ENCODE data around the gene ATAD3B. TPM values are rescaled to one million over a fixed set of nuclear protein-coding genes. Genes with fewer than 3 reads are reported as not detected.
"Not testable (repeated sequence)": the region's sequence is repeated elsewhere in the genome, so short reads cannot be mapped to it uniquely, and the experiment has no call there.

The ATAD3B gene
- total and polyA plus RNA-seq, 2 experiments from 2014 or later: 11.6 to 20.2 TPM

DNA sequence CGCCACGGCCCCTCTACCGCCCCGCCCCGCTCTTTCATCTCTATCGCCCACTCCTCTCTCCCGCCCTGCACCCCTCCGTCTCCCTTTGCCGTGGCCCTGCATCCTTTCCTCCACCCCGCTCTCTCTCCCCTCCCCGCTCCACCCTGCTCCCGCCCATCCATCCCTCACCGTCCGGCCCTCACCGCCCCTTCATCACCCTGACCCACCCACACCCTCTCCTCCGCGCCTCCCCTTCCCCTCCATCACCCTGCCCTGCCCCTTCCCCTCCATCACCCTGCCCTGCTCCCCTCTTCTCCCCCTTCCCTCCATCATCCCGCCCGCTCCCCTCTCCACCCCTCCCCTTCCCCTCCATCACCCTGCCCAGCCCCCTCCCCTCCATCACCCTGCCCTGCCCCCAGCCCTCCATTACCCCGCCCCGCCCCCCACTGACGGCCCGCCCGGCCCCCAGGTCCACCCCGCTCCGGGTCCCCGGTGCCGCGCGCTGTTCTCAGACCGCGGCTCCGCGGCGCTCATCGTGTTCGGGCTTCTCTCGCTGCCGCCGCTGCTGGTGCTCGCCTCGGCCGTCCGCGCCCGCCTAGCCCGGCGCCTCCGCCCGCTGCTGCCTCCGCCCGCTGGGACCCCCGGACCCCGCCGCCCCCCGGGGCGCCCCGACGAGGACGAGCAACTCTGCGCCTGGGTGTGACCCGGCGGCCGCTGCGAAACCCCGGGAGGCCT lies 44.3 kb upstream of the ATAD3B start:
- no peaks in the 10 kb centered on the region for H3K36me3 ChIP-seq (ENCODE audit: low read depth)
- DNase-seq: peak; percentile 59
- H3K4me3 ChIP-seq: no peak overlapping the region
- no peaks in the 10 kb centered on the region for H4K20me1 ChIP-seq (ENCODE audit: insufficient read depth)
- no peak overlapping the region for H3K9ac ChIP-seq
- 0 out of 2 replicates have a peak overlapping the region, but pooled peaks have one; percentile 48 for H2AFZ ChIP-seq
- 9 to 12% methylated on average over 10 to 66 of the region's 66 CpGs for WGBS, 2 experiments (ENCODE audit: low coverage in 1 of 2, low lambda C conversion rate in 2 of 2, missing lambda C conversion rate in 2 of 2)
- TF ChIP-seq EZH2phosphoT487 (IDR thresholded peaks at IDR 0.05; ENCODE audit: insufficient read depth, low read depth): no peak
- TF ChIP-seq EZH2 (IDR thresholded peaks at IDR 0.05; ENCODE audit: insufficient read depth, poor library complexity, severe bottlenecking): no peak
- H3F3A ChIP-seq (ENCODE audit: insufficient read depth): 0 out of 2 replicates have a peak, but pooled peaks cover 7% of the 10 kb centered on the region
- H3K79me2 ChIP-seq (ENCODE audit: insufficient read depth): no peaks in the 10 kb centered on the region
- no peaks in the 10 kb centered on the region for H3K9me3 ChIP-seq (ENCODE audit: low read depth)
- peak overlapping the region; percentile 7 for H3K4me2 ChIP-seq (ENCODE audit: unreplicated experiment)
- H3K9me2 ChIP-seq (ENCODE audit: insufficient read depth): no peaks in the 10 kb centered on the region
- in situ Hi-C loops (cut with MboI): no loop called here
- H3K27me3 ChIP-seq (replicated peaks; ENCODE audit: insufficient read depth): no peaks in the 10 kb centered on the region
- no peaks in the 10 kb centered on the region for H3K4me1 ChIP-seq (ENCODE audit: insufficient read depth)
- no peak overlapping the region for H3K27ac ChIP-seq

DNA sequence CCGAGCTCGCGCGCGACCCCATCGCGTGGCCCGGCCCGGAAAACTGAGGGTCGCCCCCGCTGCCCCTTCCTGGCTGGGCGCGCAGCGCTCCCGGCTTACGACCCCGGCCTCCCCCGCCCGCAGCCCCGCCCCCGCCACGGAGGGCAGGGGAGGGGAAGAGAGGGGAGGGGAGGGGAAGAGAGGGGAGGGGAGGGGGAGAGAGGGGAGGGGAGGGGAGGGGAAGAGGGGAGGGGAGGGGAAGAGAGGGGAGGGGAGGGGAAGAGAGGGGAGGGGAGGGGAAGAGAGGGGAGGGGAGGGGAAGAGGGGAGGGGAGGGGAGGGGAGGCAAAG lies 43.8 kb upstream of the ATAD3B start:
- DNase-seq: no peak
- Histone ChIP-seq H3K79me2 (ENCODE audit: insufficient read depth) (no peaks in the 10 kb centered on the region), H3K4me2 (ENCODE audit: unreplicated experiment) (peak overlapping the region; percentile 7), H3K27me3 (replicated peaks; ENCODE audit: insufficient read depth) (no peaks in the 10 kb centered on the region), H3K36me3 (ENCODE audit: low read depth) (no peaks in the 10 kb centered on the region), H3K9me3 (ENCODE audit: low read depth) (no peaks in the 10 kb centered on the region), H3K9me2 (ENCODE audit: insufficient read depth) (no peaks in the 10 kb centered on the region), H2AFZ (0 out of 2 replicates have a peak overlapping the region, but pooled peaks have one; percentile 48), H4K20me1 (ENCODE audit: insufficient read depth) (no peaks in the 10 kb centered on the region), H3K4me1 (ENCODE audit: insufficient read depth) (no peaks in the 10 kb centered on the region), H3F3A (ENCODE audit: insufficient read depth) (0 out of 2 replicates have a peak, but pooled peaks cover 7% of the 10 kb centered on the region), H3K9ac (no peak overlapping the region), H3K4me3 (no peak overlapping the region), H3K27ac (no peak overlapping the region)
- WGBS, 2 experiments (ENCODE audit: low coverage in 1 of 2, low lambda C conversion rate in 2 of 2, missing lambda C conversion rate in 2 of 2): 2% methylated on average over 22 of the region's 22 CpGs; no CpG with 5 or more reads in 1 of the 2 experiments
- TF ChIP-seq EZH2 (IDR thresholded peaks at IDR 0.05; ENCODE audit: insufficient read depth, poor library complexity, severe bottlenecking) (no peak), EZH2phosphoT487 (IDR thresholded peaks at IDR 0.05; ENCODE audit: insufficient read depth, low read depth) (no peak)
- in situ Hi-C loops (cut with MboI): no loop called here

DNA sequence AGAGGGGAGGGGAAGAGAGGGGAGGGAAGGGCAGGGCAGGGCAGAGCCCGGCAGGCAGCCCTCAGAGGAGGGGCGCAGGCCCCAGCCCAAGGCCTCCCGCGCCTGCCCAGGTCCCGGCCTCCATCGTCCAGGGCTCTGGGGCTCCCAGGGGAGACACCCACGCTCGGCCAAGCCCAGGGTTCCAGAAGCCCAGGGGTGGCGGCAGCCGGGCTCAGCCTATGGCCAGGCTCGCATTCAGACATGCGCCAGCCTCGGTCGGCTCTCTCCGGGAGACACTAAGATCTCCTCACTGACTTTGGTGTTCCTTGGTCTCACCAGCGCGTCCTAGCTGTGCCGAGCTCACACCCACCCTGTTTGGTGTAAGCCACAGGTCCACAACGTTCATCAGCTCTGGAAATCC lies 43.4 kb upstream of the ATAD3B start:
- Histone ChIP-seq H3K9me2 (ENCODE audit: insufficient read depth) (no peaks in the 10 kb centered on the region), H3K9ac (no peak overlapping the region), H3K27me3 (replicated peaks; ENCODE audit: insufficient read depth) (no peaks in the 10 kb centered on the region), H3K9me3 (ENCODE audit: low read depth) (no peaks in the 10 kb centered on the region), H4K20me1 (ENCODE audit: insufficient read depth) (no peaks in the 10 kb centered on the region), H3F3A (ENCODE audit: insufficient read depth) (0 out of 2 replicates have a peak, but pooled peaks cover 7% of the 10 kb centered on the region), H3K27ac (no peak overlapping the region), H3K4me3 (no peak overlapping the region), H3K4me1 (ENCODE audit: insufficient read depth) (no peaks in the 10 kb centered on the region), H3K79me2 (ENCODE audit: insufficient read depth) (no peaks in the 10 kb centered on the region), H2AFZ (no peak overlapping the region), H3K36me3 (ENCODE audit: low read depth) (no peaks in the 10 kb centered on the region), H3K4me2 (ENCODE audit: unreplicated experiment) (no peak overlapping the region)
- 81 to 90% methylated on average over 11 to 19 of the region's 19 CpGs for WGBS, 2 experiments (ENCODE audit: low coverage in 1 of 2, low lambda C conversion rate in 2 of 2, missing lambda C conversion rate in 2 of 2)
- in situ Hi-C loops (cut with MboI): no loop called here
- TF ChIP-seq EZH2 (IDR thresholded peaks at IDR 0.05; ENCODE audit: insufficient read depth, poor library complexity, severe bottlenecking) (no peak), EZH2phosphoT487 (IDR thresholded peaks at IDR 0.05; ENCODE audit: insufficient read depth, low read depth) (no peak)
- no peak for DNase-seq

DNA sequence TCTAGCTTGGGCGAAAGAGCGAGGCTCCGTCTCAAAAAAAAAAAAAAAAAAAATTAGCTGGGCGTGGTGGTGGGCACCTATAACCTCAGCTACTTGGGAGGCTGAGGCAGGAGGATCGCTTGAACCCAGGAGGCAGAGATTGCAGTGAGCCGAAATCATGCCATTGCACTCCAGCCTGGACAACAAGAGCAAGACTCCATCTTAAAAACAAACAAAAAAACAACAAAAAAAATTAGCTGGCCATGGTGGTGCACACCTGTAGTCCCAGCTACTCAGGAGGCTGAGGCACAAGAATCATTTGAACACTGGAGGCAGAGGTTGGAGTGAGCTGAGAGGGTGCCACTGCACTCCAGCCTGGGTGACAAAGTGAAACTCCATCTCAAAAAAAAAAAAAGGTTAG lies 42.6 kb upstream of the ATAD3B start:
- H2AFZ ChIP-seq; H3K36me3 ChIP-seq (ENCODE audit: low read depth); H3K27me3 ChIP-seq (replicated peaks; ENCODE audit: insufficient read depth); H3K79me2 ChIP-seq (ENCODE audit: insufficient read depth); H3K9me3 ChIP-seq (ENCODE audit: low read depth); H3K4me2 ChIP-seq (ENCODE audit: unreplicated experiment); H3K4me3 ChIP-seq; H3F3A ChIP-seq (ENCODE audit: insufficient read depth); H3K27ac ChIP-seq; H4K20me1 ChIP-seq (ENCODE audit: insufficient read depth); H3K9me2 ChIP-seq (ENCODE audit: insufficient read depth); in situ Hi-C loops (cut with MboI); H3K9ac ChIP-seq; H3K4me1 ChIP-seq (ENCODE audit: insufficient read depth); DNase-seq: not testable (repeated sequence)
- 66 to 89% methylated on average over 3 to 6 of the region's 6 CpGs for WGBS, 2 experiments (ENCODE audit: low coverage in 1 of 2, low lambda C conversion rate in 2 of 2, missing lambda C conversion rate in 2 of 2)
